ENCODE results near the gene PLCH1.

GRCh38 chr3:155443815-155444214 lies 301.1 kb downstream of the PLCH1 start:
- TF ChIP-seq CTCF (conservative IDR thresholded peaks at IDR 0.05): no peak
- no peak for TF ChIP-seq EZH2 (IDR thresholded peaks at IDR 0.05; ENCODE audit: low read depth)
